A673 (cell line): ENCODE data around the gene ROR2. TPM values are rescaled to one million over a fixed set of nuclear protein-coding genes. Genes with fewer than 3 reads are reported as not detected.

Experiments
- BruUV-seq: library from RNA; stranded (reverse); fragments of 400-500 nt; replicated peaks from 2 replicates; lab custom pipeline; 2021; lab: Mats Ljungman, UMichigan
- CTCF ChIA-PET: fragments of 300-600 bp; sonication (Branson Sonifier 250); formaldehyde crosslinking; loops from one replicate; lab custom pipeline; 2022; ENCODE audit warnings: antibody characterized with exemption; lab: Charles Lee
- POLR2A ChIA-PET: fragments of 300-600 bp; sonication (Branson Sonifier 250); formaldehyde crosslinking; loops from one replicate; lab custom pipeline; 2022; ENCODE audit warnings: antibody characterized with exemption; ENCODE audit not compliant: low non-redundant PET; lab: Charles Lee
- DNase-seq: peaks from one replicate; pipeline ENCODE4 v3.0.0-alpha.2; 2015; ENCODE audit warnings: low spot score
- H3K27ac ChIP-seq: fragments of 200-600 bp; sonication (generic); 2 replicates; pipeline ENCODE4 v1.5.1; 2016; ENCODE audit warnings: mixed run types, low read depth, mild to moderate bottlenecking, mixed read lengths, antibody characterized with exemption, low read length; ENCODE audit not compliant: poor library complexity, severe bottlenecking
- H3K27me3 ChIP-seq: fragments of 200-600 bp; sonication (generic); replicated peaks from 2 replicates; pipeline ENCODE4 v1.6.1; 2017; ENCODE audit warnings: mixed run types, low read depth, mild to moderate bottlenecking, mixed read lengths, antibody characterized with exemption, low read length; ENCODE audit not compliant: insufficient read depth, poor library complexity
- H3K36me3 ChIP-seq: fragments of 200-600 bp; sonication (generic); 2 replicates; pipeline ENCODE4 v1.6.1; 2016; ENCODE audit warnings: mixed run types, mild to moderate bottlenecking, mixed read lengths, antibody characterized with exemption, low read length; ENCODE audit not compliant: insufficient read depth, poor library complexity, severe bottlenecking
- H3K4me1 ChIP-seq: fragments of 200-600 bp; sonication (generic); 2 replicates; pipeline ENCODE4 v1.6.1; 2017; ENCODE audit warnings: mixed run types, mild to moderate bottlenecking, mixed read lengths, antibody characterized with exemption, low read length; ENCODE audit not compliant: insufficient read depth, poor library complexity, severe bottlenecking
- H3K4me3 ChIP-seq: fragments of 200-600 bp; sonication (generic); 2 replicates; pipeline ENCODE4 v1.5.1; 2016; ENCODE audit warnings: low read depth, mixed run types, mild to moderate bottlenecking, mixed read lengths, low read length; ENCODE audit not compliant: poor library complexity, severe bottlenecking
- H3K9me3 ChIP-seq: fragments of 200-600 bp; sonication (generic); 2 replicates; pipeline ENCODE4 v1.6.1; 2016; ENCODE audit warnings: mixed run types, low read depth, mild to moderate bottlenecking, mixed read lengths, antibody characterized with exemption, low read length; ENCODE audit not compliant: poor library complexity, severe bottlenecking
- EZH2 ChIP-seq: fragments of 200-600 bp; sonication (generic); IDR thresholded peaks from 2 replicates; pipeline ENCODE4 v1.6.1; 2017; ENCODE audit warnings: borderline replicate concordance, low read depth, mild to moderate bottlenecking, mixed read lengths, antibody characterized with exemption, low read length; ENCODE audit not compliant: poor library complexity, severe bottlenecking
- intact Hi-C: fragments of 100-400 bp; cut with micrococcal nuclease; formaldehyde crosslinking; loops from one replicate; pipeline ENCODE4 v1.10.0; 2022; ENCODE audit not compliant: unreplicated experiment
- total RNA-seq: library from RNA; stranded (reverse); gene quantifications from 2 replicates; pipeline ENCODE4 v1.2.3, GENCODE V29; 2021
- TF ChIP-seq, protein P1 (sequence below): fragments of 300-800, 200-600 bp; sonication (generic); conservative IDR thresholded peaks from 2 replicates; pipeline ENCODE4 v1.5.1; 2017; ENCODE audit warnings: low read depth, mild to moderate bottlenecking, antibody characterized with exemption, low read length, moderate library complexity, mixed read lengths

ROR2 gene
- total RNA-seq, 1 experiment from 2014 or later: 12.3 TPM

DNA sequence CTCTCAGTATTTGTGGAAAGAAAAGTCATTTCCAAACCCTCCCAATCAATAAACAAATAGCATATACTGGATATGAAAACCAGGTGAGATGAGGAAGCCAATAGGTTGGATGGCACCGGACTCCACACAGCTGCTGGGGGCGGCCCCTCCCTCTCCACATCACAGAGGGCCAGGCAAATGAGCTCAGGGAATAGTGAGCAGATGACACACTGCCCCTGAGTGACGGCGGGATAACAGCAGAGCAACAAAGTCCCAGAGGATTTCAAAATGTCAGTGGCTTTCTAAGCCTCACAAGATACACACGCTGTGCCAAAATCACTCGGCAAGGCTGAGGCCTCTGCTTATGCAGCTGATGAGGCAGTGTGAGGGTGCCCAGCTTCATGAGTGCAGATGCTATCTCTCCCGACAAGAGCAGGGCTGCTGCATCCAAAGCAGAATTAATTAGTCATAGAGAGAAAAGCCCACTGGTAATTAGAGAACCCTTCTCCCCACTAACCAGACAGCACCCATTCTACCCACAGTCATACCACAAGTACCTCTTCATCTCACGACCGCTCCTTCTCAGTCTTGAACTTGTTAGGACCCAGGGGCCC, 291.4 kb downstream of the ROR2 start:
- no peaks in the 10 kb centered on the region for H3K36me3 ChIP-seq
- DNase-seq: no peak
- no peaks in the 10 kb centered on the region for H3K9me3 ChIP-seq
- no TSS peak for BruUV-seq
- ChIA-PET POLR2A (no interaction called here), CTCF (no interaction called here)
- H3K27me3 ChIP-seq: no peaks in the 10 kb centered on the region
- intact Hi-C loops: no loop called here
- no peak overlapping the region for H3K4me3 ChIP-seq
- no peaks in the 10 kb centered on the region for H3K4me1 ChIP-seq
- H3K27ac ChIP-seq: no peak overlapping the region
- no peak for TF ChIP-seq EZH2
- TF ChIP-seq, protein P1, sequence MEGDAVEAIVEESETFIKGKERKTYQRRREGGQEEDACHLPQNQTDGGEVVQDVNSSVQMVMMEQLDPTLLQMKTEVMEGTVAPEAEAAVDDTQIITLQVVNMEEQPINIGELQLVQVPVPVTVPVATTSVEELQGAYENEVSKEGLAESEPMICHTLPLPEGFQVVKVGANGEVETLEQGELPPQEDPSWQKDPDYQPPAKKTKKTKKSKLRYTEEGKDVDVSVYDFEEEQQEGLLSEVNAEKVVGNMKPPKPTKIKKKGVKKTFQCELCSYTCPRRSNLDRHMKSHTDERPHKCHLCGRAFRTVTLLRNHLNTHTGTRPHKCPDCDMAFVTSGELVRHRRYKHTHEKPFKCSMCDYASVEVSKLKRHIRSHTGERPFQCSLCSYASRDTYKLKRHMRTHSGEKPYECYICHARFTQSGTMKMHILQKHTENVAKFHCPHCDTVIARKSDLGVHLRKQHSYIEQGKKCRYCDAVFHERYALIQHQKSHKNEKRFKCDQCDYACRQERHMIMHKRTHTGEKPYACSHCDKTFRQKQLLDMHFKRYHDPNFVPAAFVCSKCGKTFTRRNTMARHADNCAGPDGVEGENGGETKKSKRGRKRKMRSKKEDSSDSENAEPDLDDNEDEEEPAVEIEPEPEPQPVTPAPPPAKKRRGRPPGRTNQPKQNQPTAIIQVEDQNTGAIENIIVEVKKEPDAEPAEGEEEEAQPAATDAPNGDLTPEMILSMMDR: no peak

DNA sequence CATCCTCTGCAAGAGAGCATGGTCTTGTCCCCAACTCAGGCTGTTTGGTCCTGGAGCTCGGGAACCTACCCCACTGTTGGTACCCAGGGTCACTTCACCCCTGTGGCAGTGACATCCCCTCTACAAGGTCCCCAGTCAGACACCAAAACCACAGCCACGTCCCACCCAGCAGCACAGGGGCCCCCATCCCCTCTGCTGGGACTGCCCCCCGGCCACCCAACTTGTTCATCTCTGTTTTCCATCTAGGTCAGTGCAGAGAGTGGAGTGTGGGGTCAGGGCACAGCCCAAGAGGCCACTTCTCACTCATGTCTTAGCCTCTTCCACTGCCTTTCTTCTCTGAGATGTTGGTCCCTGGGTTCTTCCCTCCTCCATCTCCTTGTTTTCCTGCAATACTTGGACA, 292.5 kb downstream of the ROR2 start:
- TF ChIP-seq, protein P1: no peak
- TF ChIP-seq EZH2: no peak
- intact Hi-C loops: no loop called here

DNA sequence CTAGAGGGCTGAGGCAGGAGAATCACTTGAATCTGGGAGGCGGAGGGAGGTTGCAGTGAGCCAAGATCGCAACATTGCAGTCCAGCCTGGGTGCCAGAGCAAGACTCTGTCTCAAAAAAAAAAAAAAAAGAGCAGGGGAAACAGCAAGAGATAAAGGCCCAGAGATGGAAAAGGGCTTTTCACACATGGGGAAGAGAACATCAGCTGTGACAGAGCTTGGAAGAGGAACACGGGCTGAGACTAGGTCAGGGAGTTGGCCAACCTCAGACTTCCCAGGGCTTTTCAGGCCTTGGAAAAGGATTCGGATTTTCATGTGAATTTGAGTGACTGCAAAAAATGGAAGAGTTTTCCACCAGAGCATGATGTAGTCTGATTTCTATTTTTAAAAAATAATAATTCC, 294.4 kb downstream of the ROR2 start:
- H3K36me3 ChIP-seq: no peaks in the 10 kb centered on the region
- H3K4me3 ChIP-seq: no peak overlapping the region
- no peaks in the 10 kb centered on the region for H3K9me3 ChIP-seq
- no peaks in the 10 kb centered on the region for H3K4me1 ChIP-seq
- H3K27ac ChIP-seq: no peak overlapping the region
- ChIA-PET CTCF (interaction anchor here (0.7 kb wide), 1 partner anchor 351 kb away, joined by 3 read pairs; no protein-coding TSS in a partner anchor), POLR2A (no interaction called here)
- no peak for TF ChIP-seq EZH2
- TF ChIP-seq, protein P1: no peak
- no peaks in the 10 kb centered on the region for H3K27me3 ChIP-seq
- intact Hi-C loops: no loop called here
- DNase-seq: no peak
- no TSS peak for BruUV-seq

More for the DNA sequence above, 292.5 kb downstream of the ROR2 start:
- POLR2A ChIA-PET: no interaction called here
- CTCF ChIA-PET: no interaction called here
- Histone ChIP-seq H3K36me3 (no peaks in the 10 kb centered on the region), H3K27me3 (no peaks in the 10 kb centered on the region), H3K4me1 (no peaks in the 10 kb centered on the region), H3K27ac (no peak overlapping the region), H3K9me3 (no peaks in the 10 kb centered on the region), H3K4me3 (no peak overlapping the region)
- DNase-seq: no peak
- no TSS peak for BruUV-seq
